Epithelial cell of proximal tubule (primary cell): ENCODE measurements around the gene IL22RA1. TPM values are rescaled to one million over a fixed set of nuclear protein-coding genes. Genes with fewer than 3 reads are reported as not detected.
A peak's percentile ranks its signal among the peaks of the same experiment; 100 is the strongest.

ENCODE experiments used
- DNase-seq: peaks from one replicate; pipeline ENCODE4 v3.0.0-alpha.2; 2011; ENCODE audit warnings: low read depth
- H3K4me3 ChIP-seq: 2 replicates; pipeline ENCODE4 v1.5.1; 2011; ENCODE audit warnings: low read depth, mild to moderate bottlenecking, low read length
- CTCF ChIP-seq: conservative IDR thresholded peaks from 2 replicates; pipeline ENCODE4 v1.5.1; 2012; ENCODE audit warnings: low read depth, mild to moderate bottlenecking, low read length
- total RNA-seq: library from RNA; depleted of rRNA; stranded (reverse); fragments of >200 nt; gene quantifications from 2 replicates; pipeline ENCODE4 v1.2.3, GENCODE V29; 2015

IL22RA1 gene
- total RNA-seq, 1 donor from 2014 or later, result not detected

GRCh38 chr1:24075946-24076345, 67.0 kb downstream of the IL22RA1 start:
- no peak for DNase-seq
- no peak overlapping the region for H3K4me3 ChIP-seq
- TF ChIP-seq CTCF, result no peak

- no peak overlapping the region for H3K4me3 ChIP-seq
- no peak for DNase-seq
- TF ChIP-seq CTCF, result no peak
Measured at GRCh38 chr1:24075590-24075854, 67.4 kb downstream of the IL22RA1 start.

- TF ChIP-seq CTCF, result peak; percentile 6
- H3K4me3 ChIP-seq, result no peak overlapping the region
- DNase-seq, result no peak
Measured at GRCh38 chr1:24074817-24075589, 67.9 kb downstream of the IL22RA1 start.

- H3K4me3 ChIP-seq, result no peak overlapping the region
- DNase-seq, result no peak
- no peak for TF ChIP-seq CTCF
Measured at GRCh38 chr1:24074196-24074595, 68.7 kb downstream of the IL22RA1 start.

GRCh38 chr1:24071941-24072340, 71.0 kb downstream of the IL22RA1 start:
- TF ChIP-seq CTCF, result no peak
- no peak for DNase-seq
- no peak overlapping the region for H3K4me3 ChIP-seq

- no peak for DNase-seq
- H3K4me3 ChIP-seq, result no peak overlapping the region
- TF ChIP-seq CTCF, result peak; percentile 94
Measured at GRCh38 chr1:24070821-24071393, 72.0 kb downstream of the IL22RA1 start.

GRCh38 chr1:24069817-24070216, 73.1 kb downstream of the IL22RA1 start:
- no peak for DNase-seq
- TF ChIP-seq CTCF, result no peak
- no peak overlapping the region for H3K4me3 ChIP-seq
